Esophagus squamous epithelium (tissue), 5 donors: Measurements from ENCODE around the gene LIN28B. TPM values are rescaled to one million over a fixed set of nuclear protein-coding genes. Genes with fewer than 3 reads are reported as not detected.

Source experiments
- DNase-seq: peaks from one replicate; lab custom pipeline; 2025; lab: John Stamatoyannopoulos, UW
- H3K27ac ChIP-seq, 4 donors: fragments of 200-600 bp; sonication (generic); one replicate each; pipeline ENCODE4 v1.5.1; 2016 to 2019; ENCODE audit warnings: mild to moderate bottlenecking in 1 of 4
- H3K27me3 ChIP-seq, 4 donors: fragments of 200-600 bp; sonication (generic); 1 replicate in 3 of 4; 2 replicates in 1 of 4; pipeline versions ENCODE4 v1.5.1 to v1.6.0; 2017 to 2021; ENCODE audit warnings: antibody characterized with exemption in 1 of 4
- H3K36me3 ChIP-seq, 3 donors: fragments of 200-600 bp; sonication (generic); one replicate each; pipeline ENCODE4 v1.5.1; 2016 to 2019
- H3K4me1 ChIP-seq, 3 donors: fragments of 200-600 bp; sonication (generic); one replicate each; pipeline ENCODE4 v1.5.1; 2017 to 2019
- H3K4me3 ChIP-seq, 4 donors: fragments of 200-600 bp; sonication (generic); 1 replicate in 3 of 4; 2 replicates in 1 of 4; pipeline ENCODE4 v1.5.1; 2016 to 2019; ENCODE audit warnings: mild to moderate bottlenecking in 2 of 4, moderate library complexity in 1 of 4
- H3K9me3 ChIP-seq, 3 donors: fragments of 200-600 bp; sonication (generic); one replicate each; pipeline ENCODE4 v1.5.1; 2016 to 2019
- POLR2A ChIP-seq, 4 donors: fragments of 450-650 bp; IDR thresholded peaks; one replicate each; pipeline ENCODE4 v1.6.1; 2017; ENCODE audit warnings: antibody characterized with exemption in 4 of 4, mild to moderate bottlenecking in 4 of 4, moderate library complexity in 3 of 4
- WGBS, 2 donors: methylation state at CpG; one replicate each; pipeline ENCODE4 v1.1.5; 2018; 5-methylcytosine and 5-hydroxymethylcytosine counted together
- intact Hi-C: fragments of 100-400 bp; cut with DNase I; formaldehyde crosslinking; loops from one replicate; pipeline ENCODE4 v1.15.0; 2022
- total RNA-seq, 4 donors: library from RNA; depleted of rRNA; stranded (reverse); fragments of >200 nt; gene quantifications; one replicate each; pipeline ENCODE4 v1.1.0, GENCODE V29; 2016
- TF ChIP-seq, protein P1 (sequence below), 6 experiments: fragments of 450-650 bp in 4 of 6; fragments of 200-600 bp in 2 of 6; sonication (generic) in 2 of 6; IDR thresholded peaks; one replicate each; pipeline ENCODE4 v1.5.1; 2016 to 2019; ENCODE audit warnings: antibody characterized with exemption in 6 of 6, mild to moderate bottlenecking in 4 of 6, moderate library complexity in 4 of 6
- donor health status: DM: yes; HTN: yes; CAD: no.

LIN28B gene
- total RNA-seq, 4 donors from 2014 or later = not detected

DNA sequence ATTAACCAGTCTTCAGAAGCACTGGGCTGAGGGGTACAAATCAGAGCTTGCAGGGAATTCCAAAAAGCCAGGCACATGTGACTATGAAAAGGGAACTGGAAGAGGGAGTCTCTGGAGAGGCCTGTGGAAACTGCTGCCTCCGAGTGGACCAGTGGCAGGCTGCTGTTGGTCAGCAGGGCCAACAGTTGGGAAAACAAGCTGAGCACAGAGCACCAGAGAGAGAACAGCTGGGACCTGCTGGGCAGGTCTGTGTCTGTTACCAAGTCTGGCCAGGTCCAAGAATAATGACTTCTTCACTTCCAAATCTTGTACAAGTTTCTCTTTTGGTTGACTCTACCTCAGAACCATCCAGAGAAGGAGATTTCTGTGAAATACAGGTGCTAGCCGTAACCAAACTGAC, 81.4 kb downstream of the LIN28B start:
- Histone ChIP-seq H3K27ac (no peak overlapping the region), H3K36me3 (no peaks in the 10 kb centered on the region), H3K9me3 (no peaks in the 10 kb centered on the region), H3K4me3 (no peak overlapping the region), H3K4me1 (no peaks in the 10 kb centered on the region), H3K27me3 (no peaks in the 10 kb centered on the region)
- no peak for DNase-seq
- TF ChIP-seq POLR2A (IDR thresholded peaks at IDR 0.05) = no peak
- TF ChIP-seq, protein P1, sequence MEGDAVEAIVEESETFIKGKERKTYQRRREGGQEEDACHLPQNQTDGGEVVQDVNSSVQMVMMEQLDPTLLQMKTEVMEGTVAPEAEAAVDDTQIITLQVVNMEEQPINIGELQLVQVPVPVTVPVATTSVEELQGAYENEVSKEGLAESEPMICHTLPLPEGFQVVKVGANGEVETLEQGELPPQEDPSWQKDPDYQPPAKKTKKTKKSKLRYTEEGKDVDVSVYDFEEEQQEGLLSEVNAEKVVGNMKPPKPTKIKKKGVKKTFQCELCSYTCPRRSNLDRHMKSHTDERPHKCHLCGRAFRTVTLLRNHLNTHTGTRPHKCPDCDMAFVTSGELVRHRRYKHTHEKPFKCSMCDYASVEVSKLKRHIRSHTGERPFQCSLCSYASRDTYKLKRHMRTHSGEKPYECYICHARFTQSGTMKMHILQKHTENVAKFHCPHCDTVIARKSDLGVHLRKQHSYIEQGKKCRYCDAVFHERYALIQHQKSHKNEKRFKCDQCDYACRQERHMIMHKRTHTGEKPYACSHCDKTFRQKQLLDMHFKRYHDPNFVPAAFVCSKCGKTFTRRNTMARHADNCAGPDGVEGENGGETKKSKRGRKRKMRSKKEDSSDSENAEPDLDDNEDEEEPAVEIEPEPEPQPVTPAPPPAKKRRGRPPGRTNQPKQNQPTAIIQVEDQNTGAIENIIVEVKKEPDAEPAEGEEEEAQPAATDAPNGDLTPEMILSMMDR (IDR thresholded peaks at IDR 0.05) = no peak
- intact Hi-C loops = no loop called here
- WGBS, 2 donors = 33 to 68% methylated on average over 2 of the region's 2 CpGs

DNA sequence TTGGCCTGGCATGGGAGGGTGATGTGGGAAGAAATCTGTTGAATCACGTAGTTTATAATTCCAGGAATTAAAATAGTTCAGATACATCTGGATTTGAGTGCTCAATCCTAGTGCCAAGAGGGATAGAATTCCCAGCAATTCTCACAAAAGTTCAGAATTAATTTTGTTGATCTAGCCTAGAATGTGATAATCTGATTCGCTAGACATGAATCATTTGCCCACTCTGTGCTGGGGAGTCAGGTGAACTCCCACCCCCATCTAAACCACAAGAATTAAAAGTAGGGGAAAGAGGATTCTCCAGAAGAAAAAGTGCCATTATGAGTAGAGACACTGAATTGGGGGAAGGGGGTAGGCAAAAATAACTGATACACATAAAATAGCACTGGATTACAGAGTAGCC, 85.0 kb downstream of the LIN28B start:
- no peak overlapping the region for H3K4me3 ChIP-seq
- H3K27ac ChIP-seq = no peak overlapping the region
- H3K9me3 ChIP-seq = no peaks in the 10 kb centered on the region
- intact Hi-C loops = no loop called here
- no peaks in the 10 kb centered on the region for H3K27me3 ChIP-seq
- no peak for TF ChIP-seq POLR2A (IDR thresholded peaks at IDR 0.05)
- TF ChIP-seq, protein P1 (IDR thresholded peaks at IDR 0.05) = no peak
- 70 to 76% methylated on average over 2 of the region's 2 CpGs for WGBS, 2 donors
- no peaks in the 10 kb centered on the region for H3K4me1 ChIP-seq
- no peaks in the 10 kb centered on the region for H3K36me3 ChIP-seq
- no peak for DNase-seq

DNA sequence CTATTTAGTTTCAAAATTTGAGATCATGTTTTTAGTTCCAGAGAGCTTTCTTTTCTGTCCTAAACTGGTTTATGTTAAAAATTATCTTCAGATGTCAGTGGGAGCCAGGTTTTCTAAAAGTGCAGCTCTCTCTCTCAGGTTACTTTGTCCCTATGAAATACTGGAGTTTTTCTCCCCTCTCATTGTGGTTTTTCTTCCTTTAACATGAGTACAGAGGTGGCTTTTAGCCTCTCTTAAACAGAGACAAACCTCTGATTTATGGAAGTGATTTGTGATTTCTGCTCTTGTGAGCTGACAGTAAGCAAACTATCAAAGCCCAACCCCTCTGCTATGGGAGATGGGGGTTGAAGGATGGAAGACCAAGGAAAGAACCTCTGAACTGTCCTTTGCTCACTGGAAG, 85.7 kb downstream of the LIN28B start:
- Histone ChIP-seq H3K9me3 (no peaks in the 10 kb centered on the region), H3K36me3 (no peaks in the 10 kb centered on the region), H3K4me3 (no peak overlapping the region), H3K27me3 (no peaks in the 10 kb centered on the region), H3K27ac (no peak overlapping the region), H3K4me1 (no peaks in the 10 kb centered on the region)
- intact Hi-C loops = no loop called here
- TF ChIP-seq POLR2A (IDR thresholded peaks at IDR 0.05) = no peak
- TF ChIP-seq, protein P1 (IDR thresholded peaks at IDR 0.05) = no peak
- no peak for DNase-seq

DNA sequence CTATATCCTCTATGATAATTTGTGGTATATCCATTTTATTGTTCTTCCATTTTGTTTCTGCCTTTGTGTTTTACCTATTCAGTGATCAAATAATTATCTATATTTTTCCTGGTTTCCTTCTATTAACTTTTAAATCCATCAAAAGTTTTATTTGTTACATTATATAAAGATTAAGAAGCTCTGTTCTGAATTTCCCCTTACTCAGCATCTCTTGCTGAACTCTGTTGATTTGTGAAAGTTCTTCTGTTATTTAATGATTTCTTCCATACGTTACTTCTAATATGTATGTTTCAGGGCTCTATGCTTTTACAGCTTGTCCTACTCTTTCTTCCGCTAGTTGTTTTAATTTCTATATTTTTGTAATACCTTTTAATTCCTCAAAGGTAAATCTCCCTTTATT, 87.1 kb downstream of the LIN28B start:
- H3K4me3 ChIP-seq = no peak overlapping the region
- no peaks in the 10 kb centered on the region for H3K27me3 ChIP-seq
- H3K9me3 ChIP-seq = no peaks in the 10 kb centered on the region
- TF ChIP-seq, protein P1 (IDR thresholded peaks at IDR 0.05) = no peak
- no peak for TF ChIP-seq POLR2A (IDR thresholded peaks at IDR 0.05)
- H3K4me1 ChIP-seq = no peaks in the 10 kb centered on the region
- 91 to 92% methylated on average over 2 of the region's 2 CpGs for WGBS, 2 donors
- intact Hi-C loops = no loop called here
- DNase-seq = no peak
- H3K27ac ChIP-seq = no peak overlapping the region
- no peaks in the 10 kb centered on the region for H3K36me3 ChIP-seq

DNA sequence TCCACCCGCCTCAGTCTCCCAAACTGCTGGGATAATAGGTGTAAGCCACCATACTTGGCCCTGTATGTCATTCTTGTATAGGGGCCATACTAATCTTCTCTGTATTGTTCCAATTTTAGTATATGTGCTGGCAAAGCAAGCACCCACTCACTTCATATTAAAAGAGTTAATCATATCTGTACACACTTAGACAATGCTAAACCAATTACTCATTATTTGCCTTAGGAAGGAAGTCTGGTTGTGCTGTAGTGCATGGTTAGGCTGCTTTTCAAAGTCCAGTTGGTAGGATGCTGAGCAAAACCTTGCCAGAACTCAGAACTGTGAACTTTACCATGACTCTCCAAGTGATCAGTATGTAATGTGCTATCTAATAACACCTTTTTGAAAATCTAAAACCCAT, 88.6 kb downstream of the LIN28B start:
- TF ChIP-seq POLR2A (IDR thresholded peaks at IDR 0.05) = no peak
- TF ChIP-seq, protein P1 (IDR thresholded peaks at IDR 0.05) = no peak
- H3K27ac ChIP-seq = no peak overlapping the region
- no peaks in the 10 kb centered on the region for H3K27me3 ChIP-seq
- no peak overlapping the region for H3K4me3 ChIP-seq
- 38 to 93% methylated on average over 1 of the region's 1 CpG for WGBS, 2 donors
- intact Hi-C loops = no loop called here
- no peaks in the 10 kb centered on the region for H3K36me3 ChIP-seq
- DNase-seq = no peak
- H3K4me1 ChIP-seq = no peaks in the 10 kb centered on the region
- H3K9me3 ChIP-seq = no peaks in the 10 kb centered on the region
